GM12872 (cell line): ENCODE data around the gene FAM81B.

Source experiments
- CTCF ChIP-seq: IDR thresholded peaks from 3 replicates; pipeline ENCODE4 v1.5.1; 2011; ENCODE audit warnings: low read depth, mild to moderate bottlenecking, low read length, moderate library complexity; ENCODE audit not compliant: insufficient read depth

FAM81B gene

DNA sequence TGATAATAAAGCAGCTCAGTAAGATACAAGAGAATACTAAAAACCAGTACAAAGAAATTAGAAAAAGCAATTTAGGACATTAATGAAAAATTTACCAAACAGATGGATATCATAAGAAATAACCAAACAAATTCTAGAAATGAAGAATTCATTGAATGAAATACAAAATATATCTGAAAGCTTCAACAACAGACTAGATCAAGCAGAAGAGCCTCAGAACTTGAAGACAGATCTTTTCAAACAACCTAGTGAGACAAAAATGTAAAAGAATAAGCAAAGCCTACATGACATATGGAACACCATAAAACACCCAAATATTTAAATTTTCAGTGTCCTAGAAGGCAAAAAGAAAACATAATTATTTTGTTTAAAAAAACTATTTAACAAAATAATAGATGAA, 96.7 kb downstream of the FAM81B start:
- TF ChIP-seq CTCF: no peak
